ENCODE measurements around the gene PIEZO2. TPM values are rescaled to one million over a fixed set of nuclear protein-coding genes. Genes with fewer than 3 reads are reported as not detected.

PIEZO2 gene
- total RNA-seq, 1 experiment from 2014 or later = 10.7 TPM

- no peak for TF ChIP-seq RORB (CRISPR knock-in tag; IDR thresholded peaks at IDR 0.05)
- no peak for TF ChIP-seq JUN (CRISPR knock-in tag; IDR thresholded peaks at IDR 0.05)
- no peak for TF ChIP-seq PRDM15 (CRISPR knock-in tag; IDR thresholded peaks at IDR 0.05)
- no peak for TF ChIP-seq ATF1 (CRISPR knock-in tag; IDR thresholded peaks at IDR 0.05)
- Mint-ChIP-seq H3K4me1 (peaks cover 11% of the 10 kb centered on the region), H3K36me3 (no peaks in the 10 kb centered on the region), H3K9me3 (peaks cover 3% of the 10 kb centered on the region; the same call in 1 of the 2 replicates), H3K4me3 (no peak overlapping the region), H3K27me3 (ENCODE audit: low read depth) (no peaks in the 10 kb centered on the region), H3K27ac (no peak overlapping the region)
- ATAC-seq (no peak), DNase-seq (ENCODE audit: low spot score) (no peak)
- ChIA-PET CTCF (no interaction called here), POLR2A (no interaction called here)
Observed at GRCh38 chr18:11115276-11115675, 34.1 kb downstream of the PIEZO2 start.

GRCh38 chr18:11114653-11115052 lies 34.7 kb downstream of the PIEZO2 start:
- ATAC-seq (no peak), DNase-seq (ENCODE audit: low spot score) (no peak)
- no peak overlapping the region for H3K27ac Mint-ChIP-seq
- CTCF ChIA-PET = no interaction called here
- no peak overlapping the region for H3K4me3 Mint-ChIP-seq
- H3K4me1 Mint-ChIP-seq = peaks cover 7% of the 10 kb centered on the region
- H3K27me3 Mint-ChIP-seq (ENCODE audit: low read depth) = no peaks in the 10 kb centered on the region
- H3K36me3 Mint-ChIP-seq = no peaks in the 10 kb centered on the region
- TF ChIP-seq TCF7 (CRISPR knock-in tag; IDR thresholded peaks at IDR 0.05; ENCODE audit: low read depth) (no peak), ATF2 (CRISPR knock-in tag; IDR thresholded peaks at IDR 0.05; ENCODE audit: borderline replicate concordance, low read depth) (no peak), MYBL2 (CRISPR knock-in tag; IDR thresholded peaks at IDR 0.05) (no peak), FOXP4 (CRISPR knock-in tag; IDR thresholded peaks at IDR 0.05) (no peak), GTF2I (CRISPR knock-in tag; conservative IDR thresholded peaks at IDR 0.05) (no peak), TP53 (CRISPR knock-in tag; IDR thresholded peaks at IDR 0.05) (no peak), FOXK1 (CRISPR knock-in tag; IDR thresholded peaks at IDR 0.05) (no peak), CREB1 (CRISPR knock-in tag; IDR thresholded peaks at IDR 0.05) (no peak), ESRRA (CRISPR knock-in tag; IDR thresholded peaks at IDR 0.05; ENCODE audit: borderline replicate concordance) (no peak), PREB (CRISPR knock-in tag; IDR thresholded peaks at IDR 0.05; ENCODE audit: borderline replicate concordance) (no peak), STAT6 (CRISPR knock-in tag; conservative IDR thresholded peaks at IDR 0.05; ENCODE audit: low read depth) (no peak), E2F4 (CRISPR knock-in tag; IDR thresholded peaks at IDR 0.05; ENCODE audit: borderline replicate concordance, low read depth) (no peak), IRF2 (CRISPR knock-in tag; IDR thresholded peaks at IDR 0.05; ENCODE audit: borderline replicate concordance, low read depth) (no peak), ZNF396 (CRISPR knock-in tag; IDR thresholded peaks at IDR 0.05; ENCODE audit: borderline replicate concordance) (no peak)
- POLR2A ChIA-PET = interaction anchor here (0.7 kb wide), 1 partner anchor 413 kb away, joined by 3 read pairs; no protein-coding TSS in a partner anchor
- H3K9me3 Mint-ChIP-seq = peaks cover 3% of the 10 kb centered on the region; the same call in 1 of the 2 replicates
